ENCODE measurements around the gene GRHL1.

- TF ChIP-seq, protein P1, sequence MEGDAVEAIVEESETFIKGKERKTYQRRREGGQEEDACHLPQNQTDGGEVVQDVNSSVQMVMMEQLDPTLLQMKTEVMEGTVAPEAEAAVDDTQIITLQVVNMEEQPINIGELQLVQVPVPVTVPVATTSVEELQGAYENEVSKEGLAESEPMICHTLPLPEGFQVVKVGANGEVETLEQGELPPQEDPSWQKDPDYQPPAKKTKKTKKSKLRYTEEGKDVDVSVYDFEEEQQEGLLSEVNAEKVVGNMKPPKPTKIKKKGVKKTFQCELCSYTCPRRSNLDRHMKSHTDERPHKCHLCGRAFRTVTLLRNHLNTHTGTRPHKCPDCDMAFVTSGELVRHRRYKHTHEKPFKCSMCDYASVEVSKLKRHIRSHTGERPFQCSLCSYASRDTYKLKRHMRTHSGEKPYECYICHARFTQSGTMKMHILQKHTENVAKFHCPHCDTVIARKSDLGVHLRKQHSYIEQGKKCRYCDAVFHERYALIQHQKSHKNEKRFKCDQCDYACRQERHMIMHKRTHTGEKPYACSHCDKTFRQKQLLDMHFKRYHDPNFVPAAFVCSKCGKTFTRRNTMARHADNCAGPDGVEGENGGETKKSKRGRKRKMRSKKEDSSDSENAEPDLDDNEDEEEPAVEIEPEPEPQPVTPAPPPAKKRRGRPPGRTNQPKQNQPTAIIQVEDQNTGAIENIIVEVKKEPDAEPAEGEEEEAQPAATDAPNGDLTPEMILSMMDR (IDR thresholded peaks at IDR 0.05; ENCODE audit: insufficient read depth, low read length, poor library complexity, severe bottlenecking): no peak
- TF ChIP-seq EZH2phosphoT487 (conservative IDR thresholded peaks at IDR 0.05; ENCODE audit: low read length): no peak
These were observed 18.9 kb downstream of the GRHL1 start for GRCh38 chr2:9970200-9971044.

All from SU-DHL-6 (cell line).